HL-60 (cell line): ENCODE results near the gene CCL17.

Experiments used
- CTCF ChIP-seq: IDR thresholded peaks from one replicate; pipeline ENCODE4 v1.5.1; 2011; ENCODE audit warnings: low read length, control low read depth, inconsistent platforms; ENCODE audit not compliant: insufficient read depth
- GABPA ChIP-seq: IDR thresholded peaks from 2 replicates; pipeline ENCODE4 v1.6.1; 2012; ENCODE audit warnings: low read depth
- REST ChIP-seq: IDR thresholded peaks from 2 replicates; pipeline ENCODE4 v1.6.1; 2012; ENCODE audit warnings: low read depth; ENCODE audit not compliant: insufficient replicate concordance

GRCh38 chr16:57464523-57464922 is 60.0 kb downstream of the CCL17 start:
- TF ChIP-seq CTCF (no peak), REST (no peak), GABPA (no peak)
